SK-N-SH (cell line): ENCODE data around the gene SFTPB.

Experiments
- CTCF ChIP-seq: fragments of 200-600 bp; sonication (generic); IDR thresholded peaks from 2 replicates; pipeline ENCODE4 v1.6.1; 2017; ENCODE audit warnings: antibody characterized with exemption, mild to moderate bottlenecking, moderate library complexity
- EP300 ChIP-seq, 2 experiments: IDR thresholded peaks; 2 replicates each; pipeline versions ENCODE4 v1.4.0 to v1.6.1; 2012; ENCODE audit warnings: borderline replicate concordance in 1 of 2, low read depth in 1 of 2, low read length in 1 of 2
- EZH2phosphoT487 ChIP-seq: fragments of 200-600 bp; sonication (generic); IDR thresholded peaks from 2 replicates; pipeline ENCODE4 v1.6.1; 2017; ENCODE audit warnings: low read depth, mixed run types, mild to moderate bottlenecking, antibody characterized with exemption, moderate library complexity, borderline replicate concordance
- JUND ChIP-seq: IDR thresholded peaks from 2 replicates; pipeline ENCODE4 v1.4.0; 2012
- MEF2A ChIP-seq: IDR thresholded peaks from 2 replicates; pipeline ENCODE4 v1.4.0; 2012; ENCODE audit warnings: low read depth, borderline replicate concordance
- MXI1 ChIP-seq: IDR thresholded peaks from 2 replicates; pipeline ENCODE4 v1.6.1; 2012; ENCODE audit warnings: mild to moderate bottlenecking, low read depth, low read length, improper control_type of control experiment
- NFIC ChIP-seq: IDR thresholded peaks from 2 replicates; pipeline ENCODE4 v1.4.0; 2012; ENCODE audit warnings: borderline replicate concordance
- RCOR1 ChIP-seq: fragments of 150-350 bp; IDR thresholded peaks from 2 replicates; pipeline ENCODE4 v1.6.1; 2017; ENCODE audit warnings: antibody characterized with exemption, low read length
- RXRA ChIP-seq: IDR thresholded peaks from 2 replicates; pipeline ENCODE4 v1.4.0; 2012; ENCODE audit warnings: low read depth, mild to moderate bottlenecking, borderline replicate concordance
- SIN3A ChIP-seq: IDR thresholded peaks from 2 replicates; pipeline ENCODE4 v1.6.1; 2012; ENCODE audit warnings: low read depth, mild to moderate bottlenecking, low read length, moderate library complexity, borderline replicate concordance
- SMC3 ChIP-seq: IDR thresholded peaks from 2 replicates; pipeline ENCODE4 v1.6.1; 2012; ENCODE audit warnings: low read depth, low read length, improper control_type of control experiment
- TEAD4 ChIP-seq: IDR thresholded peaks from 2 replicates; pipeline ENCODE4 v1.4.0; 2012; ENCODE audit warnings: mild to moderate bottlenecking, borderline replicate concordance; ENCODE audit not compliant: insufficient read depth
- YY1 ChIP-seq: IDR thresholded peaks from 2 replicates; pipeline ENCODE4 v1.4.0; 2012; ENCODE audit warnings: low read depth, mild to moderate bottlenecking
- ZBTB33 ChIP-seq: IDR thresholded peaks from 2 replicates; pipeline ENCODE4 v1.4.0; 2012; ENCODE audit warnings: low read depth, borderline replicate concordance

GRCh38 chr2:85705680-85706039 lies 37.7 kb upstream of the SFTPB start:
- no peak for TF ChIP-seq CTCF
- no peak for TF ChIP-seq SMC3
- no peak for TF ChIP-seq RXRA
- no peak for TF ChIP-seq EZH2phosphoT487
- no peak for TF ChIP-seq TEAD4
- no peak for TF ChIP-seq MXI1
- no peak for TF ChIP-seq SIN3A
- TF ChIP-seq YY1, result no peak
- TF ChIP-seq JUND, result no peak
- no peak for TF ChIP-seq EP300 (IDR thresholded peaks at IDR 0.05; ENCODE audit: borderline replicate concordance in 1 of 2, low read depth in 1 of 2, low read length in 1 of 2)
- no peak for TF ChIP-seq MEF2A
- TF ChIP-seq ZBTB33, result no peak
- no peak for TF ChIP-seq NFIC
- TF ChIP-seq RCOR1, result no peak
